Activated T-helper 2 cell treated with anti-CD3 and anti-CD28 coated beads, Interferon-gamma antibody, Interleukin-2, Interleukin-4, amounts not matched to agents 10 μg/mL and 5 μg/mL and 100 μg/mL, durations not matched to agents 14 hours and 24 hours and 36 hours (primary cell): ENCODE results near the gene PRKACG. TPM values are rescaled to one million over a fixed set of nuclear protein-coding genes. Genes with fewer than 3 reads are reported as not detected.

ENCODE experiments used
- DNase-seq: peaks from one replicate; pipeline ENCODE4 v3.0.0; 2021; ENCODE audit warnings: low spot score
- H3K27ac Mint-ChIP-seq: one replicate; pipeline ENCODE4 v1.8.0; 2021; ENCODE audit warnings: mixed read lengths
- H3K27me3 Mint-ChIP-seq: one replicate; pipeline ENCODE4 v1.8.0; 2021; ENCODE audit warnings: low read depth, mixed read lengths
- H3K36me3 Mint-ChIP-seq: one replicate; pipeline ENCODE4 v1.8.0; 2021; ENCODE audit warnings: low read depth, mixed read lengths
- H3K4me1 Mint-ChIP-seq: one replicate; pipeline ENCODE4 v1.8.0; 2021; ENCODE audit warnings: low read depth, mixed read lengths
- H3K4me3 Mint-ChIP-seq: one replicate; pipeline ENCODE4 v1.8.0; 2021; ENCODE audit warnings: low read depth, mild to moderate bottlenecking, moderate library complexity, mixed read lengths
- H3K9me3 Mint-ChIP-seq: one replicate; pipeline ENCODE4 v1.8.0; 2021; ENCODE audit warnings: mixed read lengths
- intact Hi-C: fragments of 100-400 bp; cut with micrococcal nuclease; formaldehyde crosslinking; loops from one replicate; pipeline ENCODE4 v1.15.1; 2023
- total RNA-seq: library from RNA; stranded (reverse); gene quantifications from 2 replicates; pipeline ENCODE4 v1.2.3, GENCODE V29; 2022

PRKACG gene
- total RNA-seq, 1 donor from 2014 or later, result not detected

- DNase-seq, result no peak
- no peaks in the 10 kb centered on the region for H3K27me3 Mint-ChIP-seq
- peak overlapping the region; percentile 87 for H3K27ac Mint-ChIP-seq
- H3K4me1 Mint-ChIP-seq, result peaks cover 68% of the 10 kb centered on the region
- intact Hi-C loops, result loop anchor here (1.0 to 5.0 kb wide), 8 partner anchors 8 to 324 kb away; partner anchors contain the start of gene FXN
- H3K9me3 Mint-ChIP-seq, result peaks cover 11% of the 10 kb centered on the region
- peaks cover 63% of the 10 kb centered on the region for H3K36me3 Mint-ChIP-seq
- H3K4me3 Mint-ChIP-seq, result peak overlapping the region; percentile 64
These were observed 39.0 kb downstream of the PRKACG start for GRCh38 chr9:68974901-68975300.

GRCh38 chr9:68974431-68974830 is 39.5 kb downstream of the PRKACG start:
- DNase-seq, result peak; percentile 28
- Mint-ChIP-seq H3K36me3 (peaks cover 65% of the 10 kb centered on the region), H3K27ac (peak overlapping the region; percentile 89), H3K9me3 (peaks cover 11% of the 10 kb centered on the region), H3K27me3 (no peaks in the 10 kb centered on the region), H3K4me3 (peak overlapping the region; percentile 64), H3K4me1 (peaks cover 66% of the 10 kb centered on the region)
- intact Hi-C loops, result loop anchor here (1.0 to 5.0 kb wide), 7 partner anchors 9 to 323 kb away; partner anchors contain the start of gene FXN

GRCh38 chr9:68973619-68974018 is 40.3 kb downstream of the PRKACG start:
- H3K27me3 Mint-ChIP-seq, result no peaks in the 10 kb centered on the region
- peak overlapping the region; percentile 89 for H3K27ac Mint-ChIP-seq
- H3K36me3 Mint-ChIP-seq, result peaks cover 66% of the 10 kb centered on the region
- intact Hi-C loops, result loop anchor here (1.0 to 5.0 kb wide), 7 partner anchors 10 to 322 kb away; partner anchors contain the start of gene FXN
- peaks cover 58% of the 10 kb centered on the region for H3K4me1 Mint-ChIP-seq
- H3K9me3 Mint-ChIP-seq, result peaks cover 11% of the 10 kb centered on the region
- DNase-seq, result no peak
- H3K4me3 Mint-ChIP-seq, result peak overlapping the region; percentile 64

- Mint-ChIP-seq H3K27me3 (no peaks in the 10 kb centered on the region), H3K27ac (no peak overlapping the region), H3K4me3 (no peak overlapping the region), H3K4me1 (peaks cover 48% of the 10 kb centered on the region), H3K36me3 (peaks cover 69% of the 10 kb centered on the region), H3K9me3 (peaks cover 8% of the 10 kb centered on the region)
- intact Hi-C loops, result loop anchor here (5.0 kb wide), 2 partner anchors 67 to 253 kb away; partner anchors contain the start of gene FXN
- no peak for DNase-seq
These were observed 43.8 kb downstream of the PRKACG start for GRCh38 chr9:68970151-68970550.

- peaks cover 8% of the 10 kb centered on the region for H3K9me3 Mint-ChIP-seq
- intact Hi-C loops, result no loop called here
- H3K36me3 Mint-ChIP-seq, result peaks cover 70% of the 10 kb centered on the region
- DNase-seq, result no peak
- H3K4me3 Mint-ChIP-seq, result no peak overlapping the region
- H3K27me3 Mint-ChIP-seq, result no peaks in the 10 kb centered on the region
- peaks cover 46% of the 10 kb centered on the region for H3K4me1 Mint-ChIP-seq
- H3K27ac Mint-ChIP-seq, result peak overlapping the region; percentile 55
These were observed 44.4 kb downstream of the PRKACG start for GRCh38 chr9:68969538-68969937.

GRCh38 chr9:68967800-68968199 is 46.1 kb downstream of the PRKACG start:
- no peaks in the 10 kb centered on the region for H3K27me3 Mint-ChIP-seq
- H3K4me1 Mint-ChIP-seq, result peaks cover 37% of the 10 kb centered on the region
- H3K4me3 Mint-ChIP-seq, result no peak overlapping the region
- H3K36me3 Mint-ChIP-seq, result peaks cover 75% of the 10 kb centered on the region
- intact Hi-C loops, result no loop called here
- no peak overlapping the region for H3K27ac Mint-ChIP-seq
- peaks cover 8% of the 10 kb centered on the region for H3K9me3 Mint-ChIP-seq
- no peak for DNase-seq

GRCh38 chr9:68966496-68966944 is 47.4 kb downstream of the PRKACG start:
- Mint-ChIP-seq H3K9me3 (peaks cover 2% of the 10 kb centered on the region), H3K27ac (peak overlapping the region; percentile 8), H3K4me1 (peaks cover 31% of the 10 kb centered on the region), H3K36me3 (peaks cover 72% of the 10 kb centered on the region), H3K4me3 (no peak overlapping the region), H3K27me3 (no peaks in the 10 kb centered on the region)
- intact Hi-C loops, result no loop called here
- no peak for DNase-seq

- Mint-ChIP-seq H3K27ac (no peak overlapping the region), H3K27me3 (no peaks in the 10 kb centered on the region), H3K4me3 (no peak overlapping the region), H3K9me3 (peaks cover 9% of the 10 kb centered on the region), H3K4me1 (peaks cover 31% of the 10 kb centered on the region), H3K36me3 (peaks cover 68% of the 10 kb centered on the region)
- intact Hi-C loops, result no loop called here
- DNase-seq, result no peak
These were observed 49.1 kb downstream of the PRKACG start for GRCh38 chr9:68964765-68965164.

- H3K27ac Mint-ChIP-seq, result peak overlapping the region; percentile 24
- peaks cover 32% of the 10 kb centered on the region for H3K4me1 Mint-ChIP-seq
- no peaks in the 10 kb centered on the region for H3K27me3 Mint-ChIP-seq
- DNase-seq, result no peak
- peaks cover 11% of the 10 kb centered on the region for H3K9me3 Mint-ChIP-seq
- H3K4me3 Mint-ChIP-seq, result no peak overlapping the region
- intact Hi-C loops, result no loop called here
- peaks cover 67% of the 10 kb centered on the region for H3K36me3 Mint-ChIP-seq
These were observed 49.8 kb downstream of the PRKACG start for GRCh38 chr9:68964102-68964541.

GRCh38 chr9:68963416-68963815 is 50.5 kb downstream of the PRKACG start:
- Mint-ChIP-seq H3K9me3 (peaks cover 11% of the 10 kb centered on the region), H3K27me3 (no peaks in the 10 kb centered on the region), H3K36me3 (peaks cover 70% of the 10 kb centered on the region), H3K4me1 (peaks cover 34% of the 10 kb centered on the region), H3K27ac (no peak overlapping the region), H3K4me3 (no peak overlapping the region)
- intact Hi-C loops, result no loop called here
- no peak for DNase-seq

Other genes starting within 250 kb of the PRKACG start
- gene FXN, start 21.6 kb upstream of the PRKACG start, total RNA-seq, result 46.8 and 56.7 TPM in 2 replicates
- gene TJP2, start 160.2 kb upstream of the PRKACG start, total RNA-seq, result 11.9 and 12.4 TPM in 2 replicates